Measurements from ENCODE around the gene HOXC5. TPM values are rescaled to one million over a fixed set of nuclear protein-coding genes. Genes with fewer than 3 reads are reported as not detected.

HOXC5 gene
- total RNA-seq, 2 experiments from 2014 or later, result not detected

DNA sequence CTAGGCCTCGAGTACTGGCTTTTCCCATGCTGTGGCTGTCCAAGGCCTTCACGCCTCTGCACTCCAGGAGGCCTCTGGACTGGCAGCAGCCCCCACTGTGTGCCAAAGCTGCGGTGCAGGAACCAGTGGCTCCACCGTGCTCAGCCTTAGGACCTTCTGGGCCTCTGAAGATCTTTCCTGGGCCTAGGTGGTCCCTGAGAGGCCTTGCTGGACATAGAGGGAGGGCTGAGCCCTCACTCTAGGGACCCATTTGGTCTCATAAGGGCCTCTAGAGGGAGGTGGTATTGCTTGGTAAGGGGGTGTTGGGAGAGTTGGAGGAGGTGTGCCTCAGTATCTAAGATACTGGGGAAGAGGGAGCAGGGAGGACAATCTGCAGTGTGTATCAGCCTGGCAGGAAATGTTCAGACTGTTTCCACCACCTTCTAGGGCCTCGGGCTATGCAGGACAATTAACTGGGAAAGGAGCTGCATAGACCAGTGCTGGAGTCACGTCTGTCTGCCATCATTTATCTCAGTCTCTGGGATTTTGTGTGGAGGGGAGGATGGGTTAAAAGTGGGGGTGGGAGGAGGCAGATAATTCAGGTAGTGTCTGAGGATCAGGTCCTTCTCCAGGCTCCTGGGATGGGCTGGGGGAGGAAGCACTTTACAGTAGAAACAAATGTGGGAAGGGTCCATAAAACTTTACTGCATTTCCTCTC, 2.9 kb downstream of the HOXC5 start:
- no peak for TF ChIP-seq EZH2phosphoT487 (IDR thresholded peaks at IDR 0.05; ENCODE audit: borderline replicate concordance, low read depth, low read length)
- TF ChIP-seq, protein P1, sequence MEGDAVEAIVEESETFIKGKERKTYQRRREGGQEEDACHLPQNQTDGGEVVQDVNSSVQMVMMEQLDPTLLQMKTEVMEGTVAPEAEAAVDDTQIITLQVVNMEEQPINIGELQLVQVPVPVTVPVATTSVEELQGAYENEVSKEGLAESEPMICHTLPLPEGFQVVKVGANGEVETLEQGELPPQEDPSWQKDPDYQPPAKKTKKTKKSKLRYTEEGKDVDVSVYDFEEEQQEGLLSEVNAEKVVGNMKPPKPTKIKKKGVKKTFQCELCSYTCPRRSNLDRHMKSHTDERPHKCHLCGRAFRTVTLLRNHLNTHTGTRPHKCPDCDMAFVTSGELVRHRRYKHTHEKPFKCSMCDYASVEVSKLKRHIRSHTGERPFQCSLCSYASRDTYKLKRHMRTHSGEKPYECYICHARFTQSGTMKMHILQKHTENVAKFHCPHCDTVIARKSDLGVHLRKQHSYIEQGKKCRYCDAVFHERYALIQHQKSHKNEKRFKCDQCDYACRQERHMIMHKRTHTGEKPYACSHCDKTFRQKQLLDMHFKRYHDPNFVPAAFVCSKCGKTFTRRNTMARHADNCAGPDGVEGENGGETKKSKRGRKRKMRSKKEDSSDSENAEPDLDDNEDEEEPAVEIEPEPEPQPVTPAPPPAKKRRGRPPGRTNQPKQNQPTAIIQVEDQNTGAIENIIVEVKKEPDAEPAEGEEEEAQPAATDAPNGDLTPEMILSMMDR (conservative IDR thresholded peaks at IDR 0.05; ENCODE audit: low read length), result no peak
- Histone ChIP-seq H3K4me3 (ENCODE audit: low read depth, low read length, poor library complexity, severe bottlenecking) (no peak overlapping the region), H3K9me3 (ENCODE audit: low read length) (no peaks in the 10 kb centered on the region), H4K20me1 (ENCODE audit: insufficient read depth, low read length) (no peaks in the 10 kb centered on the region), H3K4me1 (ENCODE audit: insufficient read depth, low read length, poor library complexity, severe bottlenecking) (peaks cover 44% of the 10 kb centered on the region), H2AFZ (ENCODE audit: low read length) (peak overlapping the region; percentile 26; the same call in 1 of the 2 replicates), H3K79me2 (ENCODE audit: insufficient read depth, low read depth, low read length) (no peaks in the 10 kb centered on the region), H3K27ac (ENCODE audit: low read depth, low read length, poor library complexity, severe bottlenecking) (no peak overlapping the region), H3K4me2 (ENCODE audit: low read length) (0 out of 2 replicates have a peak overlapping the region, but pooled peaks have one; percentile 45), H3K36me3 (ENCODE audit: insufficient read depth, low read length) (no peaks in the 10 kb centered on the region), H3K9me2 (ENCODE audit: insufficient read depth, low read length) (no peaks in the 10 kb centered on the region)
- no peak for DNase-seq (ENCODE audit: low spot score)
- ChIA-PET CTCF (ENCODE audit: unreplicated experiment) (interaction anchor here (0.5 kb wide), 1 partner anchor 18 kb away, joined by 14 read pairs; no protein-coding TSS in a partner anchor), POLR2A (interaction anchor here (0.5 to 1.3 kb wide), 5 partner anchors 15 to 157 kb away, joined by 3 to 9 read pairs (median 4); partner anchors contain the start of genes HOXC4 and SMUG1)
- intact Hi-C loops (cut with micrococcal nuclease; ENCODE audit: unreplicated experiment), result no loop called here
- BruUV-seq (replicated peaks), result no TSS peak

DNA sequence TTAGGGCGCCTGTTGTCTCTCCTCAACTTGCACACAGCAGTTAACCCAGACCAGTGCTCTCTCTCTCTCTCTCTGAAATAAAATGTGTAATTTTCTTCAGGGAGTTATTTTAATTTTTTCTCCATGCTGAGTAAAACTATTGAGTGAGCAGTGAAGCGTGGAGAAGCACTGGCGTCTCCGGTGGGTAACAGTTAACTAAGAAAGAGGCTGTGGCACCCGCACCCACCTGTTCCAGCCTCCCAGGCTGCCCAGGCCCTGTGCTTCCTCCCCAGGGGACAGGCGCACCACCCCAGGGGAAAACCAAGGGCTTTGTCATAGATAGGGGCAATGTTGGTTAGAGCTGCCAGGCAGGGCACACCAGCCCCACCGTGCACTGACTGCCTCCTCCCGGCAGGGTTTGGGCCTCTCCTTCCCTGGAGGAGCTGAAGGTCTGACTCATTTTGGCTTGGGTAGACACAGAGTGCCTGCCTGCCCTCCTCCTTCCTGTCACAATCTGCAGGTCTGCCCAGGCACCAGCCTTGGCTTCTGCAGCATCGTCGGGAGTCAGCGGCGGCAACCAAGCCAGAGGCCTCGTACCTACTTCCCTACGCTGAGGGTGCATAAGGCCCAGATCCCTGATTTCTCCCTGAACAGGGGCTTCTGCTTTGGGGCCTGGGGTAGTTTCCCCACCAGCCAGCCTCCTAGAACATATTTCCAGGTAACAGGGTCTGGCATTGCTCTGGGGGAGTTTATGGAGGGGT, 3.9 kb downstream of the HOXC5 start:
- H3K27ac ChIP-seq (ENCODE audit: low read depth, low read length, poor library complexity, severe bottlenecking), result no peak overlapping the region
- BruUV-seq (replicated peaks), result no TSS peak
- H2AFZ ChIP-seq (ENCODE audit: low read length), result peak overlapping the region; percentile 26; the same call in 1 of the 2 replicates
- no peaks in the 10 kb centered on the region for H3K9me2 ChIP-seq (ENCODE audit: insufficient read depth, low read length)
- no peak for TF ChIP-seq EZH2phosphoT487 (IDR thresholded peaks at IDR 0.05; ENCODE audit: borderline replicate concordance, low read depth, low read length)
- TF ChIP-seq, protein P1 (conservative IDR thresholded peaks at IDR 0.05; ENCODE audit: low read length), result 0 out of 2 replicates have a peak, but pooled peaks have one; percentile 32
- H3K79me2 ChIP-seq (ENCODE audit: insufficient read depth, low read depth, low read length), result no peaks in the 10 kb centered on the region
- H4K20me1 ChIP-seq (ENCODE audit: insufficient read depth, low read length), result no peaks in the 10 kb centered on the region
- intact Hi-C loops (cut with micrococcal nuclease; ENCODE audit: unreplicated experiment), result no loop called here
- H3K4me2 ChIP-seq (ENCODE audit: low read length), result peak overlapping the region; percentile 45
- H3K4me1 ChIP-seq (ENCODE audit: insufficient read depth, low read length, poor library complexity, severe bottlenecking), result peaks cover 44% of the 10 kb centered on the region
- peak; percentile 34 for DNase-seq (ENCODE audit: low spot score)
- no peak overlapping the region for H3K4me3 ChIP-seq (ENCODE audit: low read depth, low read length, poor library complexity, severe bottlenecking)
- no peaks in the 10 kb centered on the region for H3K36me3 ChIP-seq (ENCODE audit: insufficient read depth, low read length)
- ChIA-PET CTCF (ENCODE audit: unreplicated experiment) (no interaction called here), POLR2A (interaction anchor here (1.2 to 1.3 kb wide), 3 partner anchors 13 to 152 kb away, joined by 3 to 9 read pairs (median 5); partner anchors contain the start of genes HOXC4 and SMUG1)
- H3K9me3 ChIP-seq (ENCODE audit: low read length), result no peaks in the 10 kb centered on the region

All from OCI-LY7 (cell line).